ENCODE measurements around the gene NUBPL. TPM values are rescaled to one million over a fixed set of nuclear protein-coding genes. Genes with fewer than 3 reads are reported as not detected.
A peak's percentile ranks its signal among the peaks of the same experiment; 100 is the strongest.

Gene NUBPL
- total RNA-seq, 1 donor = 12.1 TPM

DNA sequence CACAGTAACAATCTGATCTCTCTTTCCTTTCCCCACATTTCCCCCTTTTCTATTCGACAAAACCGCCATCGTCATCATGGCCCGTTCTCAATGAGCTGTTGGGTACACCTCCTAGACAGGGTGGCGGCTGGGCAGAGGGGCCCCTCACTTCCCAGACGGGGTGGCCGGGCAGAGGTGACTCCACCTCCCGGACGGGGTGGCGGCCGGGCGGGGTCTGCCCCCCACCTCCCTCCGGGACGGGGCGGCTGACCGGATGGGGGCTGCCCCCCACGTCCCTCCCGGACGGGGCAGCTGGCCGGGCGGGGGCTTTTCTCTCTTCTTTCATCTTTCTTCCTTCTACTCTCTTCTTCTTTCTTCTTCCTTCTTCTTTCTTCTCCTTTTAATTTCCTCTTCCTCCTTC is 1.3 kb upstream of the NUBPL start:
- TF ChIP-seq, protein P1, sequence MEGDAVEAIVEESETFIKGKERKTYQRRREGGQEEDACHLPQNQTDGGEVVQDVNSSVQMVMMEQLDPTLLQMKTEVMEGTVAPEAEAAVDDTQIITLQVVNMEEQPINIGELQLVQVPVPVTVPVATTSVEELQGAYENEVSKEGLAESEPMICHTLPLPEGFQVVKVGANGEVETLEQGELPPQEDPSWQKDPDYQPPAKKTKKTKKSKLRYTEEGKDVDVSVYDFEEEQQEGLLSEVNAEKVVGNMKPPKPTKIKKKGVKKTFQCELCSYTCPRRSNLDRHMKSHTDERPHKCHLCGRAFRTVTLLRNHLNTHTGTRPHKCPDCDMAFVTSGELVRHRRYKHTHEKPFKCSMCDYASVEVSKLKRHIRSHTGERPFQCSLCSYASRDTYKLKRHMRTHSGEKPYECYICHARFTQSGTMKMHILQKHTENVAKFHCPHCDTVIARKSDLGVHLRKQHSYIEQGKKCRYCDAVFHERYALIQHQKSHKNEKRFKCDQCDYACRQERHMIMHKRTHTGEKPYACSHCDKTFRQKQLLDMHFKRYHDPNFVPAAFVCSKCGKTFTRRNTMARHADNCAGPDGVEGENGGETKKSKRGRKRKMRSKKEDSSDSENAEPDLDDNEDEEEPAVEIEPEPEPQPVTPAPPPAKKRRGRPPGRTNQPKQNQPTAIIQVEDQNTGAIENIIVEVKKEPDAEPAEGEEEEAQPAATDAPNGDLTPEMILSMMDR (IDR thresholded peaks at IDR 0.05; ENCODE audit: insufficient read depth, low read depth, low read length) = no peak
- DNase-seq (ENCODE audit: low read depth) = no peak
- no peak overlapping the region for H3K4me3 ChIP-seq (ENCODE audit: low read depth, low read length)

DNA sequence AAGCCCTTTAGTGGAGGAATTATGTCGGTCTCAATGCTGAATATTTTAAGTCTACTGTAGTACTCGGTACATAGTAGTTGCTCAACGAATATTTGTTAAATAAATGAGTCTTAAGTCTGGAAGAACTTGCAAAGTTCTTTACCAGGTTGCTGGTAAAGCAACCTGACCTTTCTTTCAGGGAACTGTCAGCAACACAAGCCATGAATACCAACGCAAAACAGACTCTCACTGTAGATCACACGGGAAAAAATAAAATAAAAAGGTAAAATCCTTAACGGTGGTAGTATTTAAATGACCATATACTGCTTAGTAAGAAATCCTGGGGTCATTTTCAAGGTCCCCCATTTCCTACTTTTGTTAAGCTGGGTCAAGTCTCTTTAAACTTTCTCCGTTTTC is 447 bp upstream of the NUBPL start:
- no peak for DNase-seq (ENCODE audit: low read depth)
- TF ChIP-seq, protein P1 (IDR thresholded peaks at IDR 0.05; ENCODE audit: insufficient read depth, low read depth, low read length) = no peak

DNA sequence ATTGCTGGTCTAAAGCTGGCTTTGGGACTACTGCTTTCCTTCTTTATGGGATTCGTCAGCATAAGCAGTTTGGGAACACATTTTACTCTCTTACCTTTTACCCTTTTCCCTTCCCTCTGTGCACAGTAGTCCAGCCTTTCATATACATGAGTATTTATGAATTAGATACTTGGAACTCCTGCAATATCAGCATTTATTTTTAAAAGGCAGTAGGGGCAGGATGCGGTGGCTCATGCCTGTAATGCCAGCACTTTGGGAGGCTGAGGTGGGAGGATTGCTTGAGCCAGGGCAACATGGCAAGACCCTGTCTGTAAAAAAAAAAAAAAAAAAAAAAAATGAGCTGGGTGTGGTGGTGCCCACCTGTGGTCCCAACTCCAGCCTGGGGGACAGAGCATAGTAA is 3.0 kb downstream of the NUBPL start:
- TF ChIP-seq, protein P1 (IDR thresholded peaks at IDR 0.05; ENCODE audit: insufficient read depth, low read depth, low read length) = no peak
- no peak for DNase-seq (ENCODE audit: low read depth)
- H3K4me3 ChIP-seq (ENCODE audit: low read depth, low read length) = no peak overlapping the region

More for the DNA sequence above, 447 bp upstream of the NUBPL start:
- peak overlapping the region; percentile 91 for H3K4me3 ChIP-seq (ENCODE audit: low read depth, low read length)

DNA sequence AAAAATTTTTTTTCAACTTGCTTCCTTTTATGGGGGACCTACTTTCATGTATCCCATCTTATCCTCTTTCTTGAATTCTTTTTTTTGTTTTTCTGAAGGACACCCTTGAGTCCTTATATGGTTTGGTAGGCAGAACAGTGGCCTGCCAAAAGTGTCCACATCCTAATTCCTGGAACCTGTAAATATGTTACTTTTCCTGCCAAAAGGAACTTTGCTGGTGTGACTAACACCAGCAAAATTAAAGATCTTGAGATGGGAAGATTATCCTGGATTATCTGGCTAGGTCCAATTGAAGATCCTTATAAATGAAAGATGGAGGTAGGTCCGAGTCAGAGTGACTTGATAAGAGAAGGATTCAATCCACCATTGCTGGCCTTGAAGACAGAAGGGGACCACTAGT is 5.3 kb downstream of the NUBPL start:
- no peak overlapping the region for H3K4me3 ChIP-seq (ENCODE audit: low read depth, low read length)
- TF ChIP-seq, protein P1 (IDR thresholded peaks at IDR 0.05; ENCODE audit: insufficient read depth, low read depth, low read length) = no peak
- no peak for DNase-seq (ENCODE audit: low read depth)

DNA sequence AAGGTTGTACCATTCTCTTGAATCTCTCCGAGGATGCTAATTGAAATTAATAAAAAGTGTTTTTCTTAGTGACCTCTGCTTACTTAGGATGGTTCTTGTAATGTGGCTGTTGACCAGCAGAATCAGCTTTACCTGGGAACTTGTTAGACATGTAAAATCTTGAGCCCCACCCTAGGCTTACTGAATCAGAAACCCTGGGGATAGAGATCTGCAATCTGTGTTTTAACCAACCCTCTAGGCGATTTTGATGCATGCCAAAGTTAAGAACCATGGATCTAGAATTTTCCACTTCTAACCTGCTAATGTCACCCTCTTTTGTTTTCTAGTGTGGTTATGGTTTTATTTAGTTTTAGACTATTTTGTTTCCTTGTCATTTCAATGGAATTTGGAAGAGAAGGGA is 6.5 kb downstream of the NUBPL start:
- peak; percentile 4 for DNase-seq (ENCODE audit: low read depth)
- TF ChIP-seq, protein P1 (IDR thresholded peaks at IDR 0.05; ENCODE audit: insufficient read depth, low read depth, low read length) = no peak
- no peak overlapping the region for H3K4me3 ChIP-seq (ENCODE audit: low read depth, low read length)

DNA sequence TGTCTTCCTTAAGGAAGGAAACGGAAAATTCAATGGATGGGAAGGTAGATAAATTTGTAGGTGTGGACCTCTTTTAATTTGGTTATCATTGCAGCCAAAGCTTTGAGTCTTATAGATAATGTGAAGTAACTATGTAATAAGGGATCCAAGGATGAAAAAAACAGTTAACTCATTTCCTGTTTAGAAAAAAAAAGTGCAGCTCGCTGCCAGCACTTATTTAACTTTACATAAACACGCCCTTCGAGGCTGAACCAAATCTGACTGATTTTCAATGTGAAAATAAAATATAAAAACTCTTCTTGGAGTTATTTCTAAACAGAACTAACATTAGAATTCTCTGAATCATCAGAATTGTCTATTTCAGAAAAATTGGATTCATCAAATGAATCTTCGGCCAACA is 7.0 kb downstream of the NUBPL start:
- no peak overlapping the region for H3K4me3 ChIP-seq (ENCODE audit: low read depth, low read length)

DNA sequence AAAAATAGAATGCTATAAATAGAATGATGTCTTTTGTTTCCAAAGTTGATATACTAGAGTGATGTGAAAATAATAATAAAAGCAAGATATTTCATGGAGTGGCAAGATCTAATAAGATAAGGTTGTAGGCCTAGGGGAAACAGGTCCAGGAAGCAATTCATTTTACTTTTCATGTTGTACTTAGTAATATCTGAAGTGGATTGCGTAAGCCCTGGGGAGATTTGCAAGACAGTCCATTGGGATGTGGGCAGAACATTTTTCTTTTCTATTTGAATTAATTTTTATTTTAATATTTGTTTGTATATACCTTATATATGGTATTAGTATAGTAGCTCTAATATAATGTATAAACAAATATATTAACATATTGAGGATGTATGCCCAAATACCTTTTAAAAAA is 7.5 kb downstream of the NUBPL start:
- TF ChIP-seq, protein P1 (IDR thresholded peaks at IDR 0.05; ENCODE audit: insufficient read depth, low read depth, low read length) = no peak
- H3K4me3 ChIP-seq (ENCODE audit: low read depth, low read length) = no peak overlapping the region
- DNase-seq (ENCODE audit: low read depth) = peak; percentile 79

More for the DNA sequence above, 7.0 kb downstream of the NUBPL start:
- TF ChIP-seq, protein P1 (IDR thresholded peaks at IDR 0.05; ENCODE audit: insufficient read depth, low read depth, low read length) = no peak
- DNase-seq (ENCODE audit: low read depth) = peak; percentile 64

Measured in fibroblast of villous mesenchyme (primary cell).